Cardiac fibroblast (primary cell): Measurements from ENCODE around the gene FAM120B.

ENCODE experiments used
- DNase-seq, 2 donors: peaks; one replicate each; pipeline versions ENCODE4 v3.0.0 to v3.0.0-alpha.2; 2010; ENCODE audit warnings: low read depth in 2 of 2
- H3K4me3 ChIP-seq, 2 donors: replicated peaks in 1 of 2; 1 replicate in 1 of 2; 2 replicates in 1 of 2; pipeline ENCODE4 v1.5.1; 2011; ENCODE audit warnings: low read depth in 2 of 2, low read length in 2 of 2, mild to moderate bottlenecking in 2 of 2, moderate library complexity in 1 of 2
- CTCF ChIP-seq: IDR thresholded peaks from one replicate; pipeline ENCODE4 v1.5.1; 2011; ENCODE audit warnings: low read depth, mild to moderate bottlenecking, low read length, inconsistent platforms

Gene FAM120B

GRCh38 chr6:170361335-170361734 lies 54.8 kb downstream of the FAM120B start:
- no peak overlapping the region for H3K4me3 ChIP-seq
- no peak for DNase-seq
- TF ChIP-seq CTCF, result no peak

GRCh38 chr6:170362121-170362520 lies 55.6 kb downstream of the FAM120B start:
- TF ChIP-seq CTCF, result no peak
- no peak overlapping the region for H3K4me3 ChIP-seq
- DNase-seq, result no peak

- no peak overlapping the region for H3K4me3 ChIP-seq
- DNase-seq, result no peak
- no peak for TF ChIP-seq CTCF
These were observed 56.7 kb downstream of the FAM120B start for GRCh38 chr6:170363255-170363654.

- TF ChIP-seq CTCF, result no peak
- no peak for DNase-seq
- H3K4me3 ChIP-seq, result no peak overlapping the region
These were observed 58.6 kb downstream of the FAM120B start for GRCh38 chr6:170365121-170365520.

GRCh38 chr6:170365593-170365992 lies 59.0 kb downstream of the FAM120B start:
- no peak for DNase-seq
- TF ChIP-seq CTCF, result no peak
- H3K4me3 ChIP-seq, result no peak overlapping the region

GRCh38 chr6:170366248-170366960 lies 59.8 kb downstream of the FAM120B start:
- no peak for TF ChIP-seq CTCF
- no peak overlapping the region for H3K4me3 ChIP-seq
- no peak for DNase-seq

- DNase-seq, result no peak
- TF ChIP-seq CTCF, result no peak
These were observed 60.7 kb downstream of the FAM120B start for GRCh38 chr6:170367241-170367640.

More at GRCh38 chr6:170367241-170367640, 60.7 kb downstream of the FAM120B start:
- H3K4me3 ChIP-seq, result no peak overlapping the region
